ENCODE measurements around the gene CD151.

CD151 gene

GRCh38 chr11:815675-816432 lies 16.9 kb upstream of the CD151 start:
- DNase-seq = no peak

- DNase-seq = no peak
Measured at GRCh38 chr11:816433-816779, 16.3 kb upstream of the CD151 start.

GRCh38 chr11:818396-819128 lies 14.2 kb upstream of the CD151 start, which contains the start of gene PNPLA2:
Gene PNPLA2, plus strand, starts transcription at chr11:818914. Its CDS starts 805 bp downstream, at chr11:819719.
- DNase-seq = no peak

DNA sequence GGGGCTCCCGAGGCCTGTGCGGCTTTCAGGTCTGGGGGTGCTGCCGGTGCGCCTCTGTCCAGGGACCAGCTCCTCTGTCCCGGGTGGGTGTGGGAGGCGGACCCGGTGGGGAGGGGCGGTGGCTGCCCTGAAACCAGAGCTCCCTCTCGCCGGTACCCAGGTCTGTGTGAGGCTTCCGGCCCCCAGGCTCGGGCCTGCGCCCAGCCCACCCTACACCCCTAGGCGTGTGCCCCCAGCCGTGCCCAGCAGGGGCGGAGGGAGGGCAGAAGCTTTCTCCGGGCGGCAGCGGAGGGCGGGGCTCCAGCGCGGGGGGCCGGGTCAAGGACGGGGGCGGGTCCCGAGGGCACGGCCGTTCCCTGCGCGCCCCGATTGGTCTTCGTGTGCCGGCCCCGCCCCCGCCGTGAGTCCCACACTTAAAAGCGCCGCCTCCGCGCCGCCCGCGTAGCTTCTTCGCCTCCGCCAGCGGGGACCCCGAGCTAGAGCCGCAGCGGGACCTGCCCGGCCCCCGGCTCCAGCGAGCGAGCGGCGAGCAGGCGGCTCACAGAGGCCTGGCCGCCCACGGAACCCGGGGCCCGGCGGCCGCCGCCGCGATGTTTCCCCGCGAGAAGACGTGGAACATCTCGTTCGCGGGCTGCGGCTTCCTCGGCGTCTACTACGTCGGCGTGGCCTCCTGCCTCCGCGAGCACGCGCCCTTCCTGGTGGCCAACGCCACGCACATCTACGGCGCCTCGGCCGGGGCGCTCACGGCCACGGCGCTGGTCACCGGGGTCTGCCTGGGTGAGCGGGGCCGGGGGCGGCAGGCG lies 13.4 kb upstream of the CD151 start:
- DNase-seq = peak; percentile 75

DNA sequence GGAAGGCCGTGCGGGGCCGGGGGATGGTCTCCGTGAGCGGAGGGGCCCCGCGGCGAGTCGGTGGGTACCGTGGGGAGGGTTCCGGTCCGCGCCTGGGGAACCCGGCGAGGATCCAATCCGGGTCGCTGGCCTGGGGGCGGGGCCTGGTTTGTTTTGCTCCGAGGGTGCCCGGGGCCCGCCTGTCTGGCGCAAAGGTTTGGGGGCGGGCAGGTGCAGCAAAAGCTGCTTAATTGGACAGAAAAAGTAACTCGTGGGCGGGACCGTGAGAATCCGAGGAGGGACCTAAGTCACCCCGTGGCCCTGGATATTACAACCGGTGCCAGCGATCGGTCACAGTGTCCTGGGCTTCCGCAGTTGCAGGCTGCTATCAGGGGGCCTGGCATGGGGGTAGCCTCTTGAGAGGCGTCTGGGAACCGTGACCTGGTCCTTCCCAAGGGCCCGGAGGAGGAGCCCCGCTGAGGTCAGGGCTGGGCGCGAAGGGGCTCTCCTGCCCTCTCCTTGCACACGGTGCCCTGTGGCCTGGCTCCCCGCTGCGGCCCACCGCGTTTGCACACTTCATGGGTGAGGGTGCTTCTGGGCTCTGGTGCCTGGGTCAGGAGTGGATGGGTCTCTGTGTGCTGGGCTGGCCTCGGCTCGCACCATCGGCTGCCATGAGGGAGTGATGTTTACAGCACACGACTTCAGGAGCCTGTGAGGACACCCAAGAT lies 12.7 kb upstream of the CD151 start:
- DNase-seq = peak; percentile 90

GRCh38 chr11:820655-821511 lies 11.9 kb upstream of the CD151 start:
- peak; percentile 35 for DNase-seq

GRCh38 chr11:821512-822371 lies 11.0 kb upstream of the CD151 start:
- DNase-seq = peak; percentile 56

GRCh38 chr11:823441-824291 lies 9.1 kb upstream of the CD151 start:
- DNase-seq = no peak

DNA sequence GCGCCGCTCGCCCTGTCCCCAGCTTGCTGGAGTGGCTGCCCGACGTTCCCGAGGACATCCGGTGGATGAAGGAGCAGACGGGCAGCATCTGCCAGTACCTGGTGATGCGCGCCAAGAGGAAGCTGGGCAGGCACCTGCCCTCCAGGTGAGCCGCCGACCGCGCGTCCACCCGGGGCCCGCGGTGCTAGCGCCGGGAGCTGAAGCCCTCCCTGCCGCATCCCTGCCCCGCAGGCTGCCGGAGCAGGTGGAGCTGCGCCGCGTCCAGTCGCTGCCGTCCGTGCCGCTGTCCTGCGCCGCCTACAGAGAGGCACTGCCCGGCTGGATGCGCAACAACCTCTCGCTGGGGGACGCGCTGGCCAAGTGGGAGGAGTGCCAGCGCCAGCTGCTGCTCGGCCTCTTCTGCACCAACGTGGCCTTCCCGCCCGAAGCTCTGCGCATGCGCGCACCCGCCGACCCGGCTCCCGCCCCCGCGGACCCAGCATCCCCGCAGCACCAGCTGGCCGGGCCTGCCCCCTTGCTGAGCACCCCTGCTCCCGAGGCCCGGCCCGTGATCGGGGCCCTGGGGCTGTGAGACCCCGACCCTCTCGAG lies 8.4 kb upstream of the CD151 start:
- no peak for DNase-seq

- DNase-seq = no peak
Measured at GRCh38 chr11:824942-825341, 7.8 kb upstream of the CD151 start.

- DNase-seq = no peak
Measured at GRCh38 chr11:825366-826226, 7.2 kb upstream of the CD151 start.

- no peak for DNase-seq
Measured at GRCh38 chr11:826227-826621, 6.5 kb upstream of the CD151 start.

- no peak for DNase-seq
Measured at GRCh38 chr11:826836-827145, 6.0 kb upstream of the CD151 start.

DNA sequence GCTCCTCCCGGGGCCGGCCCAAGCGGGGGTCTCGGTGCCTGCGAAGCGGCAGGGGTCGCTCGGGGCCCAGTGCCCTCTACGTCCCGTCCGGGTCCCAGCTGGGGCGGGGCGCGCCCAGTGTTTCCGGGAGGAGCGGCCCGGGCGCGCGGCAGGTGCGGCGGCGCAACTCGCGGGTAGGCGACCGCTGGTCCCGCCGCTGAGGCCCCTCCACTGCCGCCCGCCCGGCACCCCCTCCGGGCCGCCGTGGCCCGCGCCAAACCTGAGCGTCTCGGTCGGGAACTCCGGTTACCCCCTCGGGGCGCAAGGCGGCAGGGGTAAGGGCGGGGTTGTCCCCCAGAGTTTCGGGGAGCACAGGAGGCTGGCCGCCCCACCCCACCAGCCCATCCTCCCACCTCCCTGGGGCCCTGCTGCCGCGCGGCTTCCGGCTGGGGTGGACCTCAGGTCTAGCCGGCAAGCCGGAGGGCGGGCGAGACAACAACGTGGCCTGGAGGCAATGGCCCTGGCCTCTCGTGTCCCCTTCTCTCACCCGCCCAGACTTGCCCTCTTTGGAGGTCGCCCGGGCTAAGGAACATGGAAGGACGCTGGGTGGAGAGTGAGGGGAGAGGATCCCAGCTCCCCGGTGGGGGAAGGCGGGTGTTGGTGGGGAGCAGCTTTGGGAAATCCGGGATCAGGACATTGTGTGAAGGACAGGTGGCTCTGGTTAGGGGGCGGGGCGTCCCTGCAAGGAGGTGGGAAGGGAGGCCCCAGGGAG lies 5.4 kb upstream of the CD151 start:
- no peak for DNase-seq

- no peak for DNase-seq
Measured at GRCh38 chr11:827897-828192, 4.9 kb upstream of the CD151 start, which contains the start of gene CRACR2B. Gene CRACR2B, plus strand, starts transcription at chr11:827919. Its CDS starts 689 bp downstream, at chr11:828608.

GRCh38 chr11:828506-829175 lies 4.1 kb upstream of the CD151 start:
- no peak for DNase-seq

DNA sequence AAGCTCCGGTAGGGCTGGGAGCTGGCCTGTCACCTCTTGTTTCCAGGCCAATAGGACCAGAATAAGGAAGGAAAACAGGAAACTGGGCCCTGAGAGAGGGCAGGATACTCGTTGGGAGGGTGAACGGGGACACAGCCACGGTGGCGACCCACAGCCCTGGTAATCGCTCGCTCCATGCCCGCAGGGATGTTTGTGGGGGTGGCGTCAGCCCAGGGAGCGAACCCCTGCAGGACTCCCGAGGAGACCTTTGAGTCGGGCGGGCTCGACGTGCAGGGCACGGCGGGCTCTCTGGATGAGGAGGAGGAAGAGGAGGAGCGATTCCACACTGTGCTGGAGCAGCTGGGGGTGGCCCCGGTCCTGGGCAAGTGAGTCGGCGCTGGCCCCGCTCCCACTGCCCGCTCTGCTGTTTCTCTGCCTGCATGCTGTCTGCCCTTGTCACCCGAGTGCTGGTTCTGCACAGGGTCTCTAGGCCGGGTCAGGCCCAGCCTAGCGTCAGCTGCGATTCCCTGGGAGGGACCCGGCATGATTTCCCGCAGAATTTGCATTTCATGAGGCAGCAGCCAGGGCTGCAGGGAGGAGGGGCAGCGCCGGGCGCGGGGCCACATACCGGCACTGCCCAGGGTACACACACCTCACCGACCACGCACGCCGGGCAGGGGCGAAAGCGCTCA lies 3.4 kb upstream of the CD151 start:
- DNase-seq = peak; percentile 17
